GM23338 (cell line): ENCODE results near the gene MRAP. TPM values are rescaled to one million over a fixed set of nuclear protein-coding genes. Genes with fewer than 3 reads are reported as not detected.

Experiments
- ATAC-seq: fragments of 200-7000 bp; cut with Tn5 transposase; 3 replicates; pipeline ENCODE4 v1.9.1; 2020
- DNase-seq: peaks from one replicate; pipeline ENCODE4 v3.0.0-alpha.2; 2015; ENCODE audit warnings: low spot score
- H2AFZ ChIP-seq: fragments of 200-600 bp; sonication (generic); 2 replicates; pipeline ENCODE4 v1.8.0; 2016; ENCODE audit warnings: antibody characterized with exemption, mild to moderate bottlenecking, moderate library complexity
- H3F3A ChIP-seq: fragments of 200-600 bp; sonication (generic); replicated peaks from 2 replicates; pipeline ENCODE4 v1.8.0; 2017; ENCODE audit warnings: antibody characterized with exemption, mixed run types, low read depth
- H3K27ac ChIP-seq: fragments of 200-600 bp; sonication (generic); 2 replicates; pipeline ENCODE4 v1.6.1; 2016; ENCODE audit warnings: low read depth
- H3K27me3 ChIP-seq: fragments of 200-600 bp; sonication (generic); 2 replicates; pipeline ENCODE4 v1.8.0; 2016; ENCODE audit warnings: mild to moderate bottlenecking, mixed run types, moderate library complexity; ENCODE audit not compliant: insufficient read depth
- H3K36me3 ChIP-seq: fragments of 200-600 bp; sonication (generic); 2 replicates; pipeline ENCODE4 v1.8.0; 2016; ENCODE audit warnings: mild to moderate bottlenecking; ENCODE audit not compliant: insufficient read depth
- H3K4me1 ChIP-seq: fragments of 200-600 bp; sonication (generic); 2 replicates; pipeline ENCODE4 v1.8.0; 2016; ENCODE audit warnings: mild to moderate bottlenecking, moderate library complexity; ENCODE audit not compliant: insufficient read depth
- H3K4me2 ChIP-seq: fragments of 200-600 bp; sonication (generic); 2 replicates; pipeline ENCODE4 v1.7.1; 2017; ENCODE audit warnings: mixed run types
- H3K4me3 ChIP-seq: fragments of 200-600 bp; sonication (generic); 2 replicates; pipeline ENCODE4 v1.6.1; 2016; ENCODE audit warnings: mixed run types
- H3K79me2 ChIP-seq: fragments of 200-600 bp; sonication (generic); replicated peaks from 2 replicates; pipeline ENCODE4 v1.8.0; 2017; ENCODE audit warnings: mild to moderate bottlenecking; ENCODE audit not compliant: insufficient read depth
- H3K9me2 ChIP-seq: fragments of 200-600 bp; sonication (generic); 2 replicates; pipeline ENCODE4 v1.8.0; 2017; ENCODE audit not compliant: insufficient read depth
- H4K20me1 ChIP-seq: fragments of 200-600 bp; sonication (generic); replicated peaks from 2 replicates; pipeline ENCODE4 v1.8.0; 2017; ENCODE audit warnings: mild to moderate bottlenecking; ENCODE audit not compliant: insufficient read depth
- H3K27ac Mint-ChIP-seq: 2 replicates; pipeline ENCODE4 v1.8.0; 2020; ENCODE audit warnings: inconsistent platforms, mild to moderate bottlenecking, moderate library complexity, mixed read lengths
- H3K27me3 Mint-ChIP-seq: 3 replicates; pipeline ENCODE4 v1.8.0; 2022; ENCODE audit warnings: low read depth, mild to moderate bottlenecking, moderate library complexity, mixed read lengths, inconsistent platforms; ENCODE audit not compliant: insufficient read depth, poor library complexity
- H3K36me3 Mint-ChIP-seq: 3 replicates; pipeline ENCODE4 v1.8.0; 2021; ENCODE audit warnings: low read depth, mild to moderate bottlenecking, inconsistent platforms, moderate library complexity, mixed read lengths
- H3K4me1 Mint-ChIP-seq: 3 replicates; pipeline ENCODE4 v1.8.0; 2020; ENCODE audit warnings: mild to moderate bottlenecking, inconsistent platforms, mixed read lengths
- H3K4me3 Mint-ChIP-seq: 3 replicates; pipeline ENCODE4 v1.8.0; 2021; ENCODE audit warnings: moderate library complexity, mild to moderate bottlenecking, inconsistent platforms, mixed read lengths
- H3K9me3 Mint-ChIP-seq: 3 replicates; pipeline ENCODE4 v1.8.0; 2020; ENCODE audit warnings: moderate library complexity, mild to moderate bottlenecking, inconsistent platforms, mixed read lengths
- CREB1 ChIP-seq: fragments of 250-450 bp; sonication (Bioruptor Pico); IDR thresholded peaks from 2 replicates; pipeline ENCODE4 v1.5.0; 2020; ENCODE audit warnings: low read depth, mild to moderate bottlenecking, moderate library complexity
- ETS1 ChIP-seq: IDR thresholded peaks from 2 replicates; pipeline ENCODE4 v1.6.1; 2016; ENCODE audit warnings: antibody characterized with exemption
- EZH2 ChIP-seq: fragments of 200-600 bp; sonication (generic); IDR thresholded peaks from one replicate; pipeline ENCODE4 v1.8.0; 2017; ENCODE audit warnings: antibody characterized with exemption, mild to moderate bottlenecking, low read depth; ENCODE audit not compliant: unreplicated experiment
- EZH2phosphoT487 ChIP-seq: fragments of 200-600 bp; sonication (generic); IDR thresholded peaks from one replicate; pipeline ENCODE4 v1.8.1; 2018; ENCODE audit warnings: antibody characterized with exemption; ENCODE audit not compliant: unreplicated experiment
- JUNB ChIP-seq: IDR thresholded peaks from one replicate; pipeline ENCODE4 v1.6.1; 2016; ENCODE audit warnings: antibody characterized with exemption; ENCODE audit not compliant: unreplicated experiment
- NANOG ChIP-seq: IDR thresholded peaks from 2 replicates; pipeline ENCODE4 v1.6.1; 2016; ENCODE audit warnings: antibody characterized with exemption, borderline replicate concordance
- POLR2AphosphoS5 ChIP-seq: IDR thresholded peaks from 2 replicates; pipeline ENCODE4 v1.6.1; 2016; ENCODE audit warnings: antibody characterized with exemption, low read depth
- STAT1 ChIP-seq: IDR thresholded peaks from one replicate; pipeline ENCODE4 v1.6.1; 2016; ENCODE audit warnings: antibody characterized with exemption; ENCODE audit not compliant: unreplicated experiment
- ZNF114 ChIP-seq: fragments of 250-450 bp; sonication (Bioruptor Pico); IDR thresholded peaks from 2 replicates; pipeline ENCODE4 v1.5.0; 2020; ENCODE audit warnings: mild to moderate bottlenecking, moderate library complexity
- ZNF331 ChIP-seq: fragments of 250-450 bp; sonication (Bioruptor Pico); IDR thresholded peaks from 2 replicates; pipeline ENCODE4 v1.5.0; 2020; ENCODE audit warnings: low read depth, mild to moderate bottlenecking, moderate library complexity
- ZNF462 ChIP-seq: fragments of 250-450 bp; sonication (Bioruptor Pico); IDR thresholded peaks from 2 replicates; pipeline ENCODE4 v1.5.0; 2020; ENCODE audit warnings: mild to moderate bottlenecking, moderate library complexity
- polyA plus RNA-seq: library from polyadenylated mRNA; unstranded; fragments of >200 nt; fragmentation: Nextera tagmentation; extraction: Ambion mirVana; gene quantifications from 2 replicates; pipeline ENCODE4 v1.2.1, GENCODE V29; 2016
- total RNA-seq: library from RNA; depleted of rRNA; stranded (reverse); fragments of >200 nt; shearing (Covaris generic); gene quantifications from 2 replicates; pipeline ENCODE4 v1.2.3, GENCODE V29; 2014
- TF ChIP-seq, protein P1 (sequence below), 2 experiments: fragments of 200-600 bp in 1 of 2; sonication (generic) in 1 of 2; conservative IDR thresholded peaks; 2 replicates each; pipeline versions ENCODE4 v1.5.1 to v1.6.1; 2016 to 2017; ENCODE audit warnings: antibody characterized with exemption in 2 of 2, low read depth in 2 of 2, mild to moderate bottlenecking in 2 of 2, moderate library complexity in 1 of 2
- TF ChIP-seq, protein P2 (sequence below): IDR thresholded peaks from one replicate; pipeline ENCODE4 v1.6.1; 2018; ENCODE audit warnings: antibody characterized with exemption; ENCODE audit not compliant: unreplicated experiment

Gene MRAP
- total and polyA plus RNA-seq, 2 experiments from 2014 or later: 0.78 TPM; not detected in 1

- Histone ChIP-seq H3K79me2 (no peaks in the 10 kb centered on the region; the same call in 1 of the 2 replicates), H3K27ac (no peak overlapping the region), H3K4me3 (no peak overlapping the region), H3K36me3 (peaks cover 71% of the 10 kb centered on the region), H3K9me2 (no peaks in the 10 kb centered on the region), H3K27me3 (no peaks in the 10 kb centered on the region), H3F3A (no peaks in the 10 kb centered on the region), H3K4me2 (no peak overlapping the region), H3K4me1 (no peaks in the 10 kb centered on the region), H4K20me1 (peaks cover 13% of the 10 kb centered on the region; the same call in 1 of the 2 replicates), H2AFZ (no peak overlapping the region)
- TF ChIP-seq EZH2 (no peak), ZNF462 (CRISPR knock-in tag) (no peak), ZNF331 (CRISPR knock-in tag) (no peak), EZH2phosphoT487 (no peak), NANOG (no peak), POLR2AphosphoS5 (no peak), JUNB (no peak), ETS1 (no peak), ZNF114 (CRISPR knock-in tag) (no peak), STAT1 (no peak), CREB1 (CRISPR knock-in tag) (no peak)
- TF ChIP-seq, protein P1, sequence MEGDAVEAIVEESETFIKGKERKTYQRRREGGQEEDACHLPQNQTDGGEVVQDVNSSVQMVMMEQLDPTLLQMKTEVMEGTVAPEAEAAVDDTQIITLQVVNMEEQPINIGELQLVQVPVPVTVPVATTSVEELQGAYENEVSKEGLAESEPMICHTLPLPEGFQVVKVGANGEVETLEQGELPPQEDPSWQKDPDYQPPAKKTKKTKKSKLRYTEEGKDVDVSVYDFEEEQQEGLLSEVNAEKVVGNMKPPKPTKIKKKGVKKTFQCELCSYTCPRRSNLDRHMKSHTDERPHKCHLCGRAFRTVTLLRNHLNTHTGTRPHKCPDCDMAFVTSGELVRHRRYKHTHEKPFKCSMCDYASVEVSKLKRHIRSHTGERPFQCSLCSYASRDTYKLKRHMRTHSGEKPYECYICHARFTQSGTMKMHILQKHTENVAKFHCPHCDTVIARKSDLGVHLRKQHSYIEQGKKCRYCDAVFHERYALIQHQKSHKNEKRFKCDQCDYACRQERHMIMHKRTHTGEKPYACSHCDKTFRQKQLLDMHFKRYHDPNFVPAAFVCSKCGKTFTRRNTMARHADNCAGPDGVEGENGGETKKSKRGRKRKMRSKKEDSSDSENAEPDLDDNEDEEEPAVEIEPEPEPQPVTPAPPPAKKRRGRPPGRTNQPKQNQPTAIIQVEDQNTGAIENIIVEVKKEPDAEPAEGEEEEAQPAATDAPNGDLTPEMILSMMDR (conservative IDR thresholded peaks at IDR 0.05; ENCODE audit: low read depth in 2 of 2): no peak
- TF ChIP-seq, protein P2, sequence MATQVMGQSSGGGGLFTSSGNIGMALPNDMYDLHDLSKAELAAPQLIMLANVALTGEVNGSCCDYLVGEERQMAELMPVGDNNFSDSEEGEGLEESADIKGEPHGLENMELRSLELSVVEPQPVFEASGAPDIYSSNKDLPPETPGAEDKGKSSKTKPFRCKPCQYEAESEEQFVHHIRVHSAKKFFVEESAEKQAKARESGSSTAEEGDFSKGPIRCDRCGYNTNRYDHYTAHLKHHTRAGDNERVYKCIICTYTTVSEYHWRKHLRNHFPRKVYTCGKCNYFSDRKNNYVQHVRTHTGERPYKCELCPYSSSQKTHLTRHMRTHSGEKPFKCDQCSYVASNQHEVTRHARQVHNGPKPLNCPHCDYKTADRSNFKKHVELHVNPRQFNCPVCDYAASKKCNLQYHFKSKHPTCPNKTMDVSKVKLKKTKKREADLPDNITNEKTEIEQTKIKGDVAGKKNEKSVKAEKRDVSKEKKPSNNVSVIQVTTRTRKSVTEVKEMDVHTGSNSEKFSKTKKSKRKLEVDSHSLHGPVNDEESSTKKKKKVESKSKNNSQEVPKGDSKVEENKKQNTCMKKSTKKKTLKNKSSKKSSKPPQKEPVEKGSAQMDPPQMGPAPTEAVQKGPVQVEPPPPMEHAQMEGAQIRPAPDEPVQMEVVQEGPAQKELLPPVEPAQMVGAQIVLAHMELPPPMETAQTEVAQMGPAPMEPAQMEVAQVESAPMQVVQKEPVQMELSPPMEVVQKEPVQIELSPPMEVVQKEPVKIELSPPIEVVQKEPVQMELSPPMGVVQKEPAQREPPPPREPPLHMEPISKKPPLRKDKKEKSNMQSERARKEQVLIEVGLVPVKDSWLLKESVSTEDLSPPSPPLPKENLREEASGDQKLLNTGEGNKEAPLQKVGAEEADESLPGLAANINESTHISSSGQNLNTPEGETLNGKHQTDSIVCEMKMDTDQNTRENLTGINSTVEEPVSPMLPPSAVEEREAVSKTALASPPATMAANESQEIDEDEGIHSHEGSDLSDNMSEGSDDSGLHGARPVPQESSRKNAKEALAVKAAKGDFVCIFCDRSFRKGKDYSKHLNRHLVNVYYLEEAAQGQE: no peak
- DNase-seq: no peak
- Mint-ChIP-seq H3K4me1 (peaks cover 5% of the 10 kb centered on the region; the same call in 2 of the 3 replicates), H3K4me3 (no peak overlapping the region), H3K27ac (no peak overlapping the region), H3K36me3 (peaks cover 84% of the 10 kb centered on the region), H3K9me3 (no peaks in the 10 kb centered on the region), H3K27me3 (no peaks in the 10 kb centered on the region)
- no peak for ATAC-seq
Observed at GRCh38 chr21:32328595-32328994, 29.9 kb downstream of the MRAP start.
